ENCODE data around the gene RANBP3L.

RANBP3L gene

DNA sequence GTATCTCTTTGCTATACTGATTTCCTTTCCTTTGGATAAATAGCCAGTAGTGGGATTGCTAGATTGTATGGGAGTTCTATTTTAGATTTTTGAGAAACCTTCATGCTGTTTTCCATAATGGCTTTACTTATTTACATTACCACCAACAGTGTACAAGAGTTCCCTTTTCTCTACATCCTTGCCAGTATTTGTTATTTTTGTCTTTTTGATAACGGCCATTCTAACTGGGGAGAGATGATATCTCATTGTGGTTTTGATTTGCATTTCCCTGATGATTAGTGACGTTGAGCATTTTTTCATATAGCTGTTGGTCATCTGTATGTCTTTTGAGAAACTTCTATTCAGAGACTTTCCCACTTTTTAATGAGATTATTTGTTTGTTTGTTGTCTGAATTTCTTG lies 85.8 kb downstream of the RANBP3L start:
- Histone ChIP-seq H3K36me3 (replicated peaks) (no peaks in the 10 kb centered on the region), H3K4me3 (ENCODE audit: low read depth, low read length) (no peak overlapping the region), H3K27me3 (replicated peaks) (no peaks in the 10 kb centered on the region), H3K27ac (peak overlapping the region; percentile 46)
- TF ChIP-seq, protein P1, sequence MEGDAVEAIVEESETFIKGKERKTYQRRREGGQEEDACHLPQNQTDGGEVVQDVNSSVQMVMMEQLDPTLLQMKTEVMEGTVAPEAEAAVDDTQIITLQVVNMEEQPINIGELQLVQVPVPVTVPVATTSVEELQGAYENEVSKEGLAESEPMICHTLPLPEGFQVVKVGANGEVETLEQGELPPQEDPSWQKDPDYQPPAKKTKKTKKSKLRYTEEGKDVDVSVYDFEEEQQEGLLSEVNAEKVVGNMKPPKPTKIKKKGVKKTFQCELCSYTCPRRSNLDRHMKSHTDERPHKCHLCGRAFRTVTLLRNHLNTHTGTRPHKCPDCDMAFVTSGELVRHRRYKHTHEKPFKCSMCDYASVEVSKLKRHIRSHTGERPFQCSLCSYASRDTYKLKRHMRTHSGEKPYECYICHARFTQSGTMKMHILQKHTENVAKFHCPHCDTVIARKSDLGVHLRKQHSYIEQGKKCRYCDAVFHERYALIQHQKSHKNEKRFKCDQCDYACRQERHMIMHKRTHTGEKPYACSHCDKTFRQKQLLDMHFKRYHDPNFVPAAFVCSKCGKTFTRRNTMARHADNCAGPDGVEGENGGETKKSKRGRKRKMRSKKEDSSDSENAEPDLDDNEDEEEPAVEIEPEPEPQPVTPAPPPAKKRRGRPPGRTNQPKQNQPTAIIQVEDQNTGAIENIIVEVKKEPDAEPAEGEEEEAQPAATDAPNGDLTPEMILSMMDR (IDR thresholded peaks at IDR 0.05; ENCODE audit: low read depth, low read length, missing control alignments), result no peak
- in situ Hi-C loops (cut with HindIII; ENCODE audit: low pct_ligation_motif_present, low sequenced_read_pairs), result no loop called here
- DNase-seq, result no peak

- TF ChIP-seq, protein P1 (IDR thresholded peaks at IDR 0.05; ENCODE audit: low read depth, low read length, missing control alignments), result no peak
- no peak overlapping the region for H3K4me3 ChIP-seq (ENCODE audit: low read depth, low read length)
- H3K27ac ChIP-seq, result no peak overlapping the region
- in situ Hi-C loops (cut with HindIII; ENCODE audit: low pct_ligation_motif_present, low sequenced_read_pairs), result no loop called here
- H3K27me3 ChIP-seq (replicated peaks), result no peaks in the 10 kb centered on the region
- H3K36me3 ChIP-seq (replicated peaks), result no peaks in the 10 kb centered on the region
- no peak for DNase-seq
Observed at GRCh38 chr5:36214436-36214835, 87.3 kb downstream of the RANBP3L start.

DNA sequence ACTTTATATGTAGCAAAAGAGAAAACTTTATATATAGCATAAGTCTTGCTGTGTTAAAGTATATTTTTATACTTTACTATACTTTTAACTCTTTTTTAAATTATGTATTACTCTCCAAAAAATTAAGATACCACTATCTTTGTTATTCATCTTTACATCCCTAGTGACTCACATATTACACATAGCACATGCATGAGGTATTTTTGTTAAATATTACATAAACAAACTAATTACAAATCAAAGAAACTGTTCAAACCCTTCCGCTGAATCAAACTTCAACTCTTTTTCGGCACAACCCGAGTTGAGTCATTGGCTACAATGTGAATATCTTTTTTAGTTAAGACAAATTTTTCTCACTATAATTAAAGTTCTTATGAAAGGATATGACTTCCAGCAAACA lies 92.0 kb downstream of the RANBP3L start:
- Histone ChIP-seq H3K27ac (peak overlapping the region; percentile 10), H3K36me3 (replicated peaks) (no peaks in the 10 kb centered on the region)
- DNase-seq, result peak; percentile 30

GRCh38 chr5:36208786-36209185 lies 92.9 kb downstream of the RANBP3L start:
- TF ChIP-seq, protein P1 (IDR thresholded peaks at IDR 0.05; ENCODE audit: low read depth, low read length, missing control alignments), result no peak
- in situ Hi-C loops (cut with HindIII; ENCODE audit: low pct_ligation_motif_present, low sequenced_read_pairs), result no loop called here
- no peak for DNase-seq
- H3K27me3 ChIP-seq (replicated peaks), result no peaks in the 10 kb centered on the region
- no peak overlapping the region for H3K4me3 ChIP-seq (ENCODE audit: low read depth, low read length)
- no peak overlapping the region for H3K27ac ChIP-seq
- no peaks in the 10 kb centered on the region for H3K36me3 ChIP-seq (replicated peaks)

More for the DNA sequence above, 92.0 kb downstream of the RANBP3L start:
- in situ Hi-C loops (cut with HindIII; ENCODE audit: low pct_ligation_motif_present, low sequenced_read_pairs), result no loop called here
- TF ChIP-seq, protein P1 (IDR thresholded peaks at IDR 0.05; ENCODE audit: low read depth, low read length, missing control alignments), result no peak
- Histone ChIP-seq H3K27me3 (replicated peaks) (no peaks in the 10 kb centered on the region), H3K4me3 (ENCODE audit: low read depth, low read length) (no peak overlapping the region)

- Histone ChIP-seq H3K4me3 (ENCODE audit: low read depth, low read length) (no peak overlapping the region), H3K36me3 (replicated peaks) (no peaks in the 10 kb centered on the region), H3K27ac (no peak overlapping the region), H3K27me3 (replicated peaks) (no peaks in the 10 kb centered on the region)
- in situ Hi-C loops (cut with HindIII; ENCODE audit: low pct_ligation_motif_present, low sequenced_read_pairs), result no loop called here
- TF ChIP-seq, protein P1 (IDR thresholded peaks at IDR 0.05; ENCODE audit: low read depth, low read length, missing control alignments), result no peak
- DNase-seq, result no peak
Observed at GRCh38 chr5:36206913-36207312, 94.8 kb downstream of the RANBP3L start.

GRCh38 chr5:36205329-36205728 lies 96.4 kb downstream of the RANBP3L start:
- Histone ChIP-seq H3K27me3 (replicated peaks) (no peaks in the 10 kb centered on the region), H3K36me3 (replicated peaks) (no peaks in the 10 kb centered on the region), H3K4me3 (ENCODE audit: low read depth, low read length) (no peak overlapping the region), H3K27ac (no peak overlapping the region)
- TF ChIP-seq, protein P1 (IDR thresholded peaks at IDR 0.05; ENCODE audit: low read depth, low read length, missing control alignments), result no peak
- in situ Hi-C loops (cut with HindIII; ENCODE audit: low pct_ligation_motif_present, low sequenced_read_pairs), result no loop called here
- no peak for DNase-seq
